Large intestine (tissue), 3 donors: Measurements from ENCODE around the gene ZNF106. TPM values are rescaled to one million over a fixed set of nuclear protein-coding genes. Genes with fewer than 3 reads are reported as not detected.

Experiments
- DNase-seq, 2 donors: peaks; one replicate each; pipeline versions ENCODE4 v3.0.0 to v3.0.0-alpha.2; 2013
- H3K27ac ChIP-seq: one replicate; pipeline ENCODE4 v1.5.1; 2013; ENCODE audit warnings: low read length
- H3K27me3 ChIP-seq: 2 replicates; pipeline ENCODE4 v1.6.1; 2013; ENCODE audit warnings: low read length; ENCODE audit not compliant: control insufficient read depth, insufficient read depth
- H3K36me3 ChIP-seq: 2 replicates; pipeline ENCODE4 v1.6.1; 2013; ENCODE audit warnings: low read length; ENCODE audit not compliant: control insufficient read depth, insufficient read depth
- H3K4me1 ChIP-seq: one replicate; pipeline ENCODE4 v1.6.1; 2013; ENCODE audit warnings: low read length; ENCODE audit not compliant: control insufficient read depth, insufficient read depth
- H3K4me3 ChIP-seq: one replicate; pipeline ENCODE4 v1.5.1; 2013; ENCODE audit warnings: low read length
- H3K9me3 ChIP-seq: one replicate; pipeline ENCODE4 v1.6.1; 2013; ENCODE audit warnings: mild to moderate bottlenecking, low read depth, low read length, moderate library complexity; ENCODE audit not compliant: control insufficient read depth
- WGBS: methylation state at CpG from one replicate; pipeline ENCODE4 v1.1.5; 2013; ENCODE audit warnings: low lambda C conversion rate; ENCODE audit not compliant: insufficient coverage; 5-methylcytosine and 5-hydroxymethylcytosine counted together
- polyA plus RNA-seq: library from polyadenylated mRNA; unstranded; fragments of 120-200 nt; gene quantifications from one replicate; pipeline ENCODE4 v1.2.1, GENCODE V29; 2013

Gene ZNF106
- polyA plus RNA-seq, 1 donor = 28.8 TPM

- WGBS = 100% methylated on average over 1 of the region's 13 CpGs
- no peak for DNase-seq
- Histone ChIP-seq H3K9me3 (no peaks in the 10 kb centered on the region), H3K27me3 (no peaks in the 10 kb centered on the region), H3K36me3 (peaks cover 53% of the 10 kb centered on the region), H3K4me3 (no peak overlapping the region), H3K4me1 (no peaks in the 10 kb centered on the region), H3K27ac (no peak overlapping the region)
Observed at GRCh38 chr15:42449770-42450424, 41.0 kb downstream of the ZNF106 start.

DNA sequence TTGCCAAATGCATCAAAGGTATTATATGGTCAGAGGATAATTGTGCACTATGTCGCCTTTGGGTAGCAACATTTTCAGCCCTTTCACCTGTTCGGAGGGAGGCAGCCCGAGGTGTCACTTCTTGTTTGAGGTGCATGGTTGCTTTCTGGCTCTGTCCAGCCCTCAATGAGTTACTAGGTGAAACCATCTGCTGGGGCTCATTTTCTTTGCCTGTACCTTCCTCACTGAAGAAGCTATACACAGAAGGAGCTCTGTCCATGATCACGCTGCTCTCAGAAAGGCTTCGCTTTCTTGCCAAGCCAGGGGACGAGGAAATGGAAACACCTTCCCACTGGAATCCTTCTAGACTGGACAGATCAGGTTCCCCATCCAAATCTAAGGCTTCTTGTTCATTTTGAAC, 42.7 kb downstream of the ZNF106 start:
- WGBS = no CpG with 5 or more reads among the region's 6 CpGs
- peaks cover 67% of the 10 kb centered on the region for H3K36me3 ChIP-seq

DNA sequence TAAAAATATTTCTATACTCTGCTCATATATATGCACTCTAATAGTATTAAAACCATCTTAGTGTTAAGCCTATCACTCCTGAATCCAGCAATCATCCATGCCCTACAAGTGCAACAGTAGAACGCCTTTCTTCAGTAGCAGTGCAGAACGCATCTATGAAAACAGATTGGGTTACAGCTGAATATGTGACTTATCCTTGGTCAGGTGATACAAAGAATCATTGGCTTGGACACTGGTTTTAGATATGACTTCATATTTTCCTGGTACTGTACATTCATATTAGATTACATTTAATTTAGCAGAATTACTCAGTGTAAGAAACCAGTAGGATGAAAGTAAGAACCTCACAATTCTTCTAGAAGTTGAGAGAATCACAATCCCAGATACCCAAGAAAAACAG, 43.3 kb downstream of the ZNF106 start:
- no CpG with 5 or more reads among the region's 2 CpGs for WGBS
- Histone ChIP-seq H3K9me3 (no peaks in the 10 kb centered on the region), H3K4me1 (no peaks in the 10 kb centered on the region), H3K27ac (no peak overlapping the region), H3K4me3 (no peak overlapping the region), H3K27me3 (no peaks in the 10 kb centered on the region), H3K36me3 (peaks cover 67% of the 10 kb centered on the region)
- no peak for DNase-seq

More for the DNA sequence above, 42.7 kb downstream of the ZNF106 start:
- Histone ChIP-seq H3K9me3 (no peaks in the 10 kb centered on the region), H3K27ac (no peak overlapping the region), H3K4me1 (no peaks in the 10 kb centered on the region), H3K4me3 (no peak overlapping the region), H3K27me3 (no peaks in the 10 kb centered on the region)
- no peak for DNase-seq

GRCh38 chr15:42445551-42445950, 45.4 kb downstream of the ZNF106 start:
- Histone ChIP-seq H3K36me3 (peaks cover 59% of the 10 kb centered on the region), H3K9me3 (no peaks in the 10 kb centered on the region), H3K27ac (no peak overlapping the region), H3K27me3 (no peaks in the 10 kb centered on the region), H3K4me1 (no peaks in the 10 kb centered on the region), H3K4me3 (no peak overlapping the region)
- no peak for DNase-seq

DNA sequence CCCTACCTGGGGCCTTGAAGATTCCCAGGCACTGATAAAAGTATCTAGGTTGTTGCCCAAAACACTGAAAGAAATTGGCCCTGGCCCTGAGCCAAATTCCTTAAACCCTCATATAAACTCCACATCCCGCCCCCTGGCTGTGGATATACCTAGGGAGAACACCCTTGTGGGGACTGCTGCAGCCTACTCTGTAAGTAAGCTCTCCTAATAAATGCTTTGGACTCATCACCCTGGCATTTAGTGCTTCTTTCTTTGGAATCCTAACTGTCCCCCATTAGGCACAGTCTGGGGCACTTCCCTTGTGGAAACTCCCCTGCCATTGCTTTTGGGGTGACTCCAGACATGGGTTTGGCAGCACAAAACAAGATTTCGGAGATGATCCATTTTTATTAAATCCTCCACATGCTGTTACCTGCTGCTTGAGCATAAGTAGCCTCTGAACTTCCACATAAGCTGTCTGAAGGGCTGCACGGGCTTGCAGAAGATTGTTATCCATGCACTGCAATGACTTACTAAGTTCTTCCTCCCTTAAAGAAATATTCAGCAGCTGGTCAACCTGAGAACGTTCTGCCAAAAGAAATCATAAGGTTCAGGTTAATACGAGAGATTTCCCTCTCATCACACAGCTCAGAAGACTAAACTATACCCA, 46.4 kb downstream of the ZNF106 start:
- no peaks in the 10 kb centered on the region for H3K27me3 ChIP-seq
- no peak for DNase-seq
- WGBS = no CpG with 5 or more reads among the region's 5 CpGs
- H3K4me3 ChIP-seq = no peak overlapping the region
- no peaks in the 10 kb centered on the region for H3K4me1 ChIP-seq
- no peaks in the 10 kb centered on the region for H3K9me3 ChIP-seq
- H3K36me3 ChIP-seq = peaks cover 50% of the 10 kb centered on the region
- no peak overlapping the region for H3K27ac ChIP-seq

- Histone ChIP-seq H3K4me1 (no peaks in the 10 kb centered on the region), H3K36me3 (peaks cover 82% of the 10 kb centered on the region), H3K27ac (no peak overlapping the region), H3K27me3 (no peaks in the 10 kb centered on the region), H3K4me3 (no peak overlapping the region), H3K9me3 (no peaks in the 10 kb centered on the region)
- no CpG with 5 or more reads among the region's 7 CpGs for WGBS
- DNase-seq = no peak
Observed at GRCh38 chr15:42427429-42428223, 63.3 kb downstream of the ZNF106 start.

- Histone ChIP-seq H3K4me1 (no peaks in the 10 kb centered on the region), H3K9me3 (no peaks in the 10 kb centered on the region), H3K36me3 (peaks cover 71% of the 10 kb centered on the region), H3K4me3 (no peak overlapping the region), H3K27me3 (no peaks in the 10 kb centered on the region), H3K27ac (no peak overlapping the region)
- no peak for DNase-seq
- WGBS = 100% methylated on average over 1 of the region's 2 CpGs
Observed at GRCh38 chr15:42421376-42421775, 69.6 kb downstream of the ZNF106 start.

- H3K9me3 ChIP-seq = no peaks in the 10 kb centered on the region
- peaks cover 72% of the 10 kb centered on the region for H3K36me3 ChIP-seq
- no peak overlapping the region for H3K27ac ChIP-seq
- WGBS = 100% methylated on average over 2 of the region's 7 CpGs
- no peak for DNase-seq
- no peaks in the 10 kb centered on the region for H3K27me3 ChIP-seq
- H3K4me1 ChIP-seq = no peaks in the 10 kb centered on the region
- no peak overlapping the region for H3K4me3 ChIP-seq
Observed at GRCh38 chr15:42419369-42419768, 71.6 kb downstream of the ZNF106 start.

DNA sequence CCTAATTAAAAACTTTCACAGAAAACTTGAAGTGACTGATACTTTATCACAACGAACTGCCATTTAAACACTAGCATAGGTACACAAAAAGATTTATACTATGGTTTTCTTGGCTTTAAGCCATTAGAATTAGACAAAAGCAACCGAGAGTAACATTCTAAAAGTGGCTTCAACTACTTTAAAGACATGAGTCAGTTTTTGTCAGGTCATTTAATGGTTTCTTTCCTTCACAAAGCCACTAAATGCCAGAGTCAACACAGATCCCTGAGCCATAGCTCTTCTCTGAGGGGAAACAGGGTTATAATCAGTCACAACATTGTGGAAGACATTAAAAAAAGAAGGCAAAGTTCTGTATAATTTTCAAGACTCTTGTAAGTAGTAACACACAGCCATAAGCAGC, 77.0 kb downstream of the ZNF106 start:
- no peak overlapping the region for H3K27ac ChIP-seq
- H3K27me3 ChIP-seq = no peaks in the 10 kb centered on the region
- peaks cover 63% of the 10 kb centered on the region for H3K36me3 ChIP-seq
- WGBS = 80% methylated on average over 1 of the region's 2 CpGs
- no peaks in the 10 kb centered on the region for H3K9me3 ChIP-seq
- DNase-seq = no peak
- H3K4me3 ChIP-seq = no peak overlapping the region
- H3K4me1 ChIP-seq = no peaks in the 10 kb centered on the region

DNA sequence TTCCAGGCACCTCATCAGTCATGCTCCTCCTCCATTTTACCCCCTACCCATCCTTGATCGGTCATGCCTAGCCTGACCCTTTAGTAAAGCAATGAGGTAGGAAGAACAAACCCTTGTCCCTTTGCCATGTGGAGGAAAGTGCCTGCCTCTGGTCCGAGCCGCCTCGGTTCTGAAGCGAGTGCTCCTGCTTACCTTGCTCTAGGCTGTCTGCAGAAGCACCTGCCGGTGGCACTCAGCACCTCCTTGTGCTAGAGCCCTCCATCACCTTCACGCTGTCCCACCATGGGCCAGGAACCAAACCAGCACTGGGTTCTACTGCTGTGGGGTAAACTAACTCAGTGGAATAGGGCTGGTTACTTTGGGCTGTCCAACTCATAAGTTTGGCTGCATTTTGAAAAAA, 79.1 kb downstream of the ZNF106 start:
- no peak overlapping the region for H3K27ac ChIP-seq
- no peak overlapping the region for H3K4me3 ChIP-seq
- H3K36me3 ChIP-seq = peaks cover 52% of the 10 kb centered on the region
- H3K9me3 ChIP-seq = no peaks in the 10 kb centered on the region
- no peak for DNase-seq
- H3K4me1 ChIP-seq = peaks cover 12% of the 10 kb centered on the region
- H3K27me3 ChIP-seq = no peaks in the 10 kb centered on the region
- WGBS = no CpG with 5 or more reads among the region's 7 CpGs
